CD14-positive monocyte (primary cell): ENCODE data around the gene AP2S1. TPM values are rescaled to one million over a fixed set of nuclear protein-coding genes. Genes with fewer than 3 reads are reported as not detected.
A peak's percentile ranks its signal among the peaks of the same experiment; 100 is the strongest.

Experiments used
- DNase-seq, 3 donors: peaks; one replicate each; pipeline ENCODE4 v3.0.0-alpha.2; 2011 to 2022
- H2AFZ ChIP-seq: 2 replicates; pipeline ENCODE4 v1.6.0; 2012; ENCODE audit warnings: mild to moderate bottlenecking, low read depth, low read length, inconsistent platforms; ENCODE audit not compliant: insufficient read depth, poor library complexity, severe bottlenecking
- H3K27ac ChIP-seq, 2 donors: 1 replicate in 1 of 2; 2 replicates in 1 of 2; pipeline ENCODE4 v1.5.1; 2012 to 2013; ENCODE audit warnings: low read length in 2 of 2, control low read depth in 1 of 2, inconsistent platforms in 1 of 2, low read depth in 1 of 2, mild to moderate bottlenecking in 1 of 2
- H3K27me3 ChIP-seq, 2 donors: one replicate each; pipeline versions ENCODE4 v1.6.0 to v1.6.1; 2011 to 2013; ENCODE audit warnings: low read length in 2 of 2; ENCODE audit not compliant: control insufficient read depth in 2 of 2, insufficient read depth in 2 of 2
- H3K36me3 ChIP-seq, 2 donors: replicated peaks in 1 of 2; 1 replicate in 1 of 2; 2 replicates in 1 of 2; pipeline versions ENCODE4 v1.5.1 to v1.6.1; 2012 to 2013; ENCODE audit warnings: low read length in 2 of 2, control low read depth in 1 of 2, inconsistent platforms in 1 of 2, mild to moderate bottlenecking in 1 of 2; ENCODE audit not compliant: insufficient read depth in 2 of 2, control insufficient read depth in 1 of 2
- H3K4me1 ChIP-seq, 2 donors: 1 replicate in 1 of 2; 2 replicates in 1 of 2; pipeline versions ENCODE4 v1.5.1 to v1.6.1; 2012 to 2013; ENCODE audit warnings: low read length in 2 of 2, control low read depth in 1 of 2, inconsistent platforms in 1 of 2, mild to moderate bottlenecking in 1 of 2, moderate library complexity in 1 of 2; ENCODE audit not compliant: insufficient read depth in 2 of 2, control insufficient read depth in 1 of 2
- H3K4me2 ChIP-seq: replicated peaks from 2 replicates; pipeline ENCODE3; 2012; ENCODE audit warnings: low read length, moderate library complexity, mild to moderate bottlenecking; ENCODE audit not compliant: poor library complexity, severe bottlenecking; ENCODE audit errors: extremely low read depth
- H3K4me3 ChIP-seq, 3 experiments: fragments of 200-600 bp in 1 of 3; sonication (generic) in 1 of 3; replicated peaks in 1 of 3; 1 replicate in 2 of 3; 2 replicates in 1 of 3; pipeline ENCODE4 v1.5.1; 2011 to 2013; ENCODE audit warnings: low read length in 3 of 3, mild to moderate bottlenecking in 3 of 3, control low read depth in 2 of 3, low read depth in 2 of 3, inconsistent platforms in 1 of 3, moderate library complexity in 1 of 3
- H3K79me2 ChIP-seq: 2 replicates; pipeline ENCODE4 v1.6.0; 2012; ENCODE audit warnings: mild to moderate bottlenecking, control low read depth, inconsistent platforms, low read length, moderate library complexity; ENCODE audit not compliant: insufficient read depth
- H3K9ac ChIP-seq: 2 replicates; pipeline ENCODE4 v1.6.0; 2017; ENCODE audit warnings: low read length, mild to moderate bottlenecking; ENCODE audit not compliant: insufficient read depth, poor library complexity, severe bottlenecking
- H3K9me3 ChIP-seq, 2 donors: replicated peaks in 1 of 2; 1 replicate in 1 of 2; 2 replicates in 1 of 2; pipeline versions ENCODE4 v1.5.1 to v1.6.1; 2012 to 2013; ENCODE audit warnings: low read length in 2 of 2, control low read depth in 1 of 2; ENCODE audit not compliant: control insufficient read depth in 1 of 2, insufficient read depth in 1 of 2
- H4K20me1 ChIP-seq: 2 replicates; pipeline ENCODE4 v1.6.0; 2012; ENCODE audit warnings: mild to moderate bottlenecking, low read length, control low read depth, moderate library complexity; ENCODE audit not compliant: insufficient read depth
- H3K27ac Mint-ChIP-seq, 7 donors: one replicate each; pipeline ENCODE4 v1.8.0; 2020; ENCODE audit warnings: mild to moderate bottlenecking in 7 of 7, mixed read lengths in 7 of 7, moderate library complexity in 6 of 7, inconsistent platforms in 2 of 7
- H3K27me3 Mint-ChIP-seq, 3 donors: one replicate each; pipeline ENCODE4 v1.8.0; 2021 to 2022; ENCODE audit warnings: low read depth in 3 of 3, mild to moderate bottlenecking in 3 of 3, mixed read lengths in 3 of 3, moderate library complexity in 3 of 3, inconsistent platforms in 1 of 3
- H3K36me3 Mint-ChIP-seq, 2 donors: one replicate each; pipeline ENCODE4 v1.8.0; 2020; ENCODE audit warnings: mixed read lengths in 2 of 2, inconsistent platforms in 1 of 2, mild to moderate bottlenecking in 1 of 2
- H3K4me1 Mint-ChIP-seq: one replicate; pipeline ENCODE4 v1.8.0; 2020; ENCODE audit warnings: mild to moderate bottlenecking, mixed read lengths
- H3K4me3 Mint-ChIP-seq, 2 donors: one replicate each; pipeline ENCODE4 v1.8.0; 2020; ENCODE audit warnings: mild to moderate bottlenecking in 2 of 2, mixed read lengths in 2 of 2, moderate library complexity in 1 of 2
- H3K9me3 Mint-ChIP-seq, 7 donors: one replicate each; pipeline ENCODE4 v1.8.0; 2020 to 2022; ENCODE audit warnings: mixed read lengths in 7 of 7, mild to moderate bottlenecking in 6 of 7, moderate library complexity in 6 of 7, inconsistent platforms in 2 of 7
- WGBS: methylation state at CpG from one replicate; pipeline ENCODE4 v1.1.5; 2013; ENCODE audit warnings: missing lambda C conversion rate; ENCODE audit not compliant: insufficient coverage; 5-methylcytosine and 5-hydroxymethylcytosine counted together
- intact Hi-C, 2 donors: fragments of 100-400 bp; cut with micrococcal nuclease; formaldehyde crosslinking; loops; one replicate each; pipeline versions ENCODE4 v1.15.0 to v1.15.1; 2023
- polyA plus RNA-seq, 3 donors: library from polyadenylated mRNA; depleted of rRNA in 1 of 3; unstranded in 2 of 3; stranded (reverse) in 1 of 3; fragments of 300-500 nt in 2 of 3; fragments of >200 nt in 1 of 3; fragmentation: Illumina TruSeq in 2 of 3; gene quantifications; 1 replicate in 2 of 3; 2 replicates in 1 of 3; pipeline ENCODE4 v1.2.3, GENCODE V29; 2012 to 2021
- TF ChIP-seq, protein P1 (sequence below): fragments of 200-600 bp; IDR thresholded peaks from one replicate; pipeline ENCODE4 v1.8.0; 2022; ENCODE audit warnings: antibody characterized with exemption, mild to moderate bottlenecking

AP2S1 gene
- polyA plus RNA-seq, 3 donors = 123 to 194 (median 170) TPM

DNA sequence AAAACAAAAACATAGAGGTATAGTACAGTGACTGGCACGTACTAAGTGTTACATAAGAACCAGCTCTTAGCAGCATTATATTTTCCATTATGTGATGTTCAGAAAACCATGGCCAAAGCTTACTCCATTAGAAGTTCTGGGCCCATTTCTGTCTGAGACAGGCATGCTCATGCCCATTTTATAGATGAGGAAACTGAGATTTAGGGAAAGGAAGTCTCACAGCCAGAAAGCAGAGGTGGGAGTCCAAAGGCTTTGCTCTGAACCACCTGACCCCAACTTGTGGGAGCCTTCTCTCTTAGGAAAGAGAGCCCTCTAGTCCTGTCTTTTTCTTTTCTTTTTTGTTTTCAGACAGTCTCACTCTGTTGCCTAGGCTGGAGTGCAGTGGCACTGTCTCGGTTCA, 2.3 kb downstream of the AP2S1 start:
- Histone ChIP-seq H2AFZ (no peak overlapping the region), H3K4me3 (no peak overlapping the region), H3K9me3 (no peaks in the 10 kb centered on the region), H3K27ac (no peak overlapping the region), H3K27me3 (no peaks in the 10 kb centered on the region), H3K36me3 (peaks cover 11 to 25% of the 10 kb centered on the region in 2 donors), H3K79me2 (peaks cover 44% of the 10 kb centered on the region), H3K4me1 (peaks cover 32 to 40% of the 10 kb centered on the region in 2 donors), H3K4me2 (no peak overlapping the region), H3K9ac (no peak overlapping the region), H4K20me1 (peaks cover 29% of the 10 kb centered on the region)
- Mint-ChIP-seq H3K36me3 (peaks cover 13 to 31% of the 10 kb centered on the region in 2 donors), H3K4me3 (no peak overlapping the region), H3K9me3 (peaks cover 0 to 1% (median 0%) of the 10 kb centered on the region in 7 donors), H3K27ac (peak overlapping the region in 3 of 7 donors; percentile 14 to 93 (median 71)), H3K27me3 (peaks cover 0 to 3% (median 3%) of the 10 kb centered on the region in 3 donors), H3K4me1 (peaks cover 37% of the 10 kb centered on the region)
- TF ChIP-seq, protein P1, sequence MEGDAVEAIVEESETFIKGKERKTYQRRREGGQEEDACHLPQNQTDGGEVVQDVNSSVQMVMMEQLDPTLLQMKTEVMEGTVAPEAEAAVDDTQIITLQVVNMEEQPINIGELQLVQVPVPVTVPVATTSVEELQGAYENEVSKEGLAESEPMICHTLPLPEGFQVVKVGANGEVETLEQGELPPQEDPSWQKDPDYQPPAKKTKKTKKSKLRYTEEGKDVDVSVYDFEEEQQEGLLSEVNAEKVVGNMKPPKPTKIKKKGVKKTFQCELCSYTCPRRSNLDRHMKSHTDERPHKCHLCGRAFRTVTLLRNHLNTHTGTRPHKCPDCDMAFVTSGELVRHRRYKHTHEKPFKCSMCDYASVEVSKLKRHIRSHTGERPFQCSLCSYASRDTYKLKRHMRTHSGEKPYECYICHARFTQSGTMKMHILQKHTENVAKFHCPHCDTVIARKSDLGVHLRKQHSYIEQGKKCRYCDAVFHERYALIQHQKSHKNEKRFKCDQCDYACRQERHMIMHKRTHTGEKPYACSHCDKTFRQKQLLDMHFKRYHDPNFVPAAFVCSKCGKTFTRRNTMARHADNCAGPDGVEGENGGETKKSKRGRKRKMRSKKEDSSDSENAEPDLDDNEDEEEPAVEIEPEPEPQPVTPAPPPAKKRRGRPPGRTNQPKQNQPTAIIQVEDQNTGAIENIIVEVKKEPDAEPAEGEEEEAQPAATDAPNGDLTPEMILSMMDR = no peak
- WGBS = no CpG with 5 or more reads among the region's 2 CpGs
- intact Hi-C loops = no loop called here
- DNase-seq = no peak

- peak overlapping the region in 3 of 7 donors; percentile 10 to 80 (median 75) for H3K27ac Mint-ChIP-seq
- H3K4me3 Mint-ChIP-seq = no peak overlapping the region
- H3K4me1 ChIP-seq = peaks cover 32 to 40% of the 10 kb centered on the region in 2 donors
- H3K4me1 Mint-ChIP-seq = peaks cover 37% of the 10 kb centered on the region
- H4K20me1 ChIP-seq = peaks cover 37% of the 10 kb centered on the region
- DNase-seq = no peak
- peaks cover 21 to 39% of the 10 kb centered on the region in 2 donors for H3K36me3 Mint-ChIP-seq
- WGBS = 91% methylated on average over 4 of the region's 11 CpGs
- H3K27me3 Mint-ChIP-seq = peaks cover 0 to 3% (median 1%) of the 10 kb centered on the region in 3 donors
- H3K27ac ChIP-seq = no peak overlapping the region
- H3K36me3 ChIP-seq = peaks cover 18 to 34% of the 10 kb centered on the region in 2 donors
- no peak overlapping the region for H3K4me2 ChIP-seq
- no peaks in the 10 kb centered on the region for H3K27me3 ChIP-seq
- no peak overlapping the region for H3K4me3 ChIP-seq
- intact Hi-C loops = no loop called here
- no peaks in the 10 kb centered on the region for H3K9me3 ChIP-seq
- no peak overlapping the region for H3K9ac ChIP-seq
- peaks cover 0 to 1% (median 0%) of the 10 kb centered on the region in 7 donors for H3K9me3 Mint-ChIP-seq
- peaks cover 47% of the 10 kb centered on the region for H3K79me2 ChIP-seq
- TF ChIP-seq, protein P1 = no peak
- H2AFZ ChIP-seq = no peak overlapping the region
Measured at GRCh38 chr19:46847528-46847927, 3.1 kb downstream of the AP2S1 start.
